Measurements from ENCODE around the gene MYH11.

The MYH11 gene

GRCh38 chr16:15808071-15808470 lies 48.8 kb downstream of the MYH11 start:
- H3K27ac ChIP-seq, result no peak overlapping the region
- TF ChIP-seq CTCF (IDR thresholded peaks at IDR 0.05), result no peak
- no peak for TF ChIP-seq ZFX (IDR thresholded peaks at IDR 0.05; ENCODE audit: borderline replicate concordance)

- no peak for TF ChIP-seq ZFX (IDR thresholded peaks at IDR 0.05; ENCODE audit: borderline replicate concordance)
- no peak for TF ChIP-seq CTCF (IDR thresholded peaks at IDR 0.05)
- H3K27ac ChIP-seq, result no peak overlapping the region
Measured at GRCh38 chr16:15807603-15808009, 49.2 kb downstream of the MYH11 start.

- H3K27ac ChIP-seq, result no peak overlapping the region
- no peak for TF ChIP-seq ZFX (IDR thresholded peaks at IDR 0.05; ENCODE audit: borderline replicate concordance)
Measured at GRCh38 chr16:15803618-15804017, 53.2 kb downstream of the MYH11 start.

GRCh38 chr16:15799851-15800495 lies 56.9 kb downstream of the MYH11 start:
- TF ChIP-seq ZFX (IDR thresholded peaks at IDR 0.05; ENCODE audit: borderline replicate concordance) (no peak), CTCF (IDR thresholded peaks at IDR 0.05) (no peak)
- H3K27ac ChIP-seq, result no peak overlapping the region

- no peak overlapping the region for H3K27ac ChIP-seq
- no peak for TF ChIP-seq CTCF (IDR thresholded peaks at IDR 0.05)
- no peak for TF ChIP-seq ZFX (IDR thresholded peaks at IDR 0.05; ENCODE audit: borderline replicate concordance)
Measured at GRCh38 chr16:15798671-15799070, 58.2 kb downstream of the MYH11 start.

GRCh38 chr16:15796885-15797284 lies 59.9 kb downstream of the MYH11 start:
- TF ChIP-seq ZFX (IDR thresholded peaks at IDR 0.05; ENCODE audit: borderline replicate concordance) (no peak), CTCF (IDR thresholded peaks at IDR 0.05) (no peak)
- no peak overlapping the region for H3K27ac ChIP-seq

GRCh38 chr16:15795615-15796014 lies 61.2 kb downstream of the MYH11 start:
- TF ChIP-seq CTCF (IDR thresholded peaks at IDR 0.05) (no peak), ZFX (IDR thresholded peaks at IDR 0.05; ENCODE audit: borderline replicate concordance) (no peak)
- no peak overlapping the region for H3K27ac ChIP-seq

GRCh38 chr16:15792563-15792971 lies 64.3 kb downstream of the MYH11 start:
- no peak for TF ChIP-seq ZFX (IDR thresholded peaks at IDR 0.05; ENCODE audit: borderline replicate concordance)
- no peak for TF ChIP-seq CTCF (IDR thresholded peaks at IDR 0.05)
- H3K27ac ChIP-seq, result no peak overlapping the region
